Activated CD8-positive, alpha-beta memory T cell treated with anti-CD3 and anti-CD28 coated beads, Interleukin-2, amount 50 U/mL, for 48 hours (primary cell): Measurements from ENCODE around the gene CLIP1.
"Not testable (repeated sequence)": the region's sequence is repeated elsewhere in the genome, so short reads cannot be mapped to it uniquely, and the experiment has no call there.

Source experiments
- DNase-seq: peaks from one replicate; pipeline ENCODE4 v3.0.0-alpha.2; 2020

The CLIP1 gene

GRCh38 chr12:122394626-122395194 lies 27.8 kb downstream of the CLIP1 start:
- DNase-seq: no peak

- DNase-seq: no peak
These were observed 28.7 kb downstream of the CLIP1 start for GRCh38 chr12:122393817-122394216.

DNA sequence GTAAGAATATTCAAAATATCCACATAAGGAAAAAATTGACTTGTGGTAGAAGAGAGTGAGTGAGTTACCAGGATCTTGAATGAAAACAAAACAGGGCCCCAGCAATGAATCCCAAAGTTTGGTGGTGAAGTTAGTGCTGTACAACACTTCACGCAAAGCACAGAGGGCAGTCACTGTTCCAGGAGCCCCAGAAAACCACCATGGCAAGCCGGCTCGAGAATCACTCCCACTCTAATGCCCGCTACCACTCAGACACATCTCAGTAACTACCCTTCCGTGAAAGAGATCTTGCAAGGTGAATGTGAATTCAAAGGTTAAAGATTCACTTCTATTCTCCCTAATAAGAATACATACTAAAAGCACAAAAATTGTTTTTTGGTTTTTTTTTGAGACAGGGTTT lies 30.1 kb downstream of the CLIP1 start:
- DNase-seq: no peak

DNA sequence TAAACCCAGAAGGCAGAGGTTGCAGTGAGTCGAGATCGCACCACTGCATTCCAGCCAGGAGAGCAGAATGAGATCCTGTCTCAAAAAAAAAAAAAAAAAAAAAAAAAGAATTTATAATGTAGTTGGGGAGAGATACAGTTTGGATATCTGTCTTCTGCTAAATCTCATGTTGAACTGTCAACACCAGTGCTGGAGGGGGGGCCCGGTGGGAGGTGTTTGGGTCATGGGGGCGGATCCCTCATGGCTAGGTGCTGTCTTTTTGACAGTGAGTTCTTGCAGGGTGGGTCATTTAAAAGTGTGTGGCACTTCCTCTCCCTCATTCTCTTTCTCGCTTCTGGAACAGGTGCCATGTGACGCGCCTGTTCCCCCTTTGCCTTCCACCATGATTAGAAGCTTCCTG lies 32.8 kb downstream of the CLIP1 start:
- DNase-seq: no peak

DNA sequence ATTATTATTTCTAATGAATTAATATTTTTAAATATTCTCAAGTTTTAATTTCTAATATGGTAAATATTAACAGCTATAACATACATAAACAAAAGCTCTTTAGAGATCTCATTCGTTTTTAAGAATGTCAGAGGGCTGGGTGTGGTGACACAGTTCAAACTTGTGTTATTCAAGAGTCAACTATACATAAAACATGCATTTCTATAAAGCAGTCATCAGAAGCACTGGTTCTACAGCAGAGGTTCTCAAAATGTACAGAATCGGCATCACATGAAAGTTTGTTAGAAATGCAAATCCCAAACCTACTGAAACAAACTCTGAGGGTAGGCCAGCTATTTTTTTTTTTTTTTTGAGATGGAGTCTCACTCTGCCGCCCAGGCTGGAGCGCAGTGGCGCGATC lies 34.6 kb downstream of the CLIP1 start:
- no peak for DNase-seq

DNA sequence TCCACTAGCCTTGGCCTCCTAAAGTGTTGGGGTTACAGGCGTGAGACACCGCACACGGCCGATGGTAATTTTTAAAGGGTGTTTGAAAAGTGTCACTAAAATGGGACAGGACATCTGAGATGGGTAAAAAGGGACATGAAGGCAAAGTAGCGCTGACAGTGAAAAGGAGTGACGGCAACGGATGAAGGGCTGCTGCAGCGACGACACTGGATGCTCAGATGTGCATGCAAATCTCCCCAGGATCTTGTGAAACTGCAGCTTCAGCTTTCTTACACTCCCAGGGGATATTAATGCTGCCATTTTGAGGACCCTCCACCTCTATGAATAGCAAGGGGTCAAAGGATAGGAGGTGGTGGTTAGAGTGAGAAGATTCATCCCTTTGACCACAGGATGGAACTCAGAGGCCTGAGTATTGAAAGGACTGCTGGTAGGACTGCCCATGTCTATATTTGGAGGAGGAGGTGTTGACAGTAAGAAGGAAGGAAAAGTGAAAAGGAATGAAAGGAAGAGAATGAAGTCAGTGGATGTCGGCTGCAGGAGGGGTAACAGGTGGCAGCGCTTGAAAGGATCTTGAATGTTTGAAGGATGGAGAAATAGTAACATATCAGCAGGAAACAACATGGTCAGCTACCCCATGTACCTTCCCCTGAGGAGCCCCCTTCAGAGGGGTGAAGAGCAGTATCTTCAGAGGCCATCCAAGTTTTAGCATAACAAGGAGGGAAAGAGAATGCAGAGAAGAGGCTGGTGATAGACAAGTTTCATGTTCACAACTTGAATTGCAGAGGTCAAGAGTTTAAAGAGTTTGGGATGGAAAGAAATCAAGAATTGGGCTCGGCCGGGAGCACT lies 37.1 kb downstream of the CLIP1 start:
- DNase-seq: no peak

DNA sequence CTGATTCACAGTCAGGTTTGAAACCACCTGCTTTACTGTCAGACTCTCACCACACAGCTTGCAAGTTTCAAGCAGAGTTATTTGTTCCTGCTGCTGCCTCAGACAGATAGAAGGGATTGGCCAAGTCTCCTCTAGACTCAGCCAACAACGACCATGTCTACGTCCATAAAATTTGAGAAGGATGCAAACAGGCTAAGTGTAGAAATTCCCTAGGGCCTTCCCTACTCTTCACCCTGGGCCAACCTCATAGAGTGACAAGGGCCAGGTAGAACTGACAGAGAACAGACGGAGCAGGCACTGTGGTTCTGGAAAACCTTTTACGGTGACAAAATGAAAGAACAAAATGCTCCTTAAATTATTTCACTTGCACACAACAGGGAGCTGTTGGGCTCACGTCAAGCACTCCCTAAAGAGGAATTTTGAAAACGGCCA lies 39.5 kb downstream of the CLIP1 start:
- no peak for DNase-seq

DNA sequence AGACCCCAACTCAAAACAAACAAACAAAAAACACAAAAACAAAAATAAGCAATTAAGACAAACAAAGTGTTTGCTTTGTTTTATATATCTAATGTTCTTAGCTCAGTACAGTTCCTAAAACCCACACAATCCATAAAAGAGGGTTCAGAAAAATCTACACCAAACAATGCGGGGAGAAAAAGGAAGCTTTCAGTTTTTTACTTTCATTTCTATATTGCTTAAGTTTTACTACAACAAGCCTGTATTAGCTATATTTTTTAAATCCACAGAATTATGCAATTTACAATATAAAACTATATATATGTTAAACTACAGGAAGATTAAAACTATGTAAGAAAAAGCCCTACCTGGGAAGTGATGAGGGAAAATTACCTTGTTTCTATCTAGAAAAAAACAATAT lies 41.4 kb downstream of the CLIP1 start:
- no peak for DNase-seq

GRCh38 chr12:122376751-122377150 lies 45.7 kb downstream of the CLIP1 start:
- not testable (repeated sequence) for DNase-seq

GRCh38 chr12:122374707-122375106 lies 47.8 kb downstream of the CLIP1 start:
- DNase-seq: no peak

GRCh38 chr12:122371475-122372045 lies 50.9 kb downstream of the CLIP1 start:
- DNase-seq: no peak

DNA sequence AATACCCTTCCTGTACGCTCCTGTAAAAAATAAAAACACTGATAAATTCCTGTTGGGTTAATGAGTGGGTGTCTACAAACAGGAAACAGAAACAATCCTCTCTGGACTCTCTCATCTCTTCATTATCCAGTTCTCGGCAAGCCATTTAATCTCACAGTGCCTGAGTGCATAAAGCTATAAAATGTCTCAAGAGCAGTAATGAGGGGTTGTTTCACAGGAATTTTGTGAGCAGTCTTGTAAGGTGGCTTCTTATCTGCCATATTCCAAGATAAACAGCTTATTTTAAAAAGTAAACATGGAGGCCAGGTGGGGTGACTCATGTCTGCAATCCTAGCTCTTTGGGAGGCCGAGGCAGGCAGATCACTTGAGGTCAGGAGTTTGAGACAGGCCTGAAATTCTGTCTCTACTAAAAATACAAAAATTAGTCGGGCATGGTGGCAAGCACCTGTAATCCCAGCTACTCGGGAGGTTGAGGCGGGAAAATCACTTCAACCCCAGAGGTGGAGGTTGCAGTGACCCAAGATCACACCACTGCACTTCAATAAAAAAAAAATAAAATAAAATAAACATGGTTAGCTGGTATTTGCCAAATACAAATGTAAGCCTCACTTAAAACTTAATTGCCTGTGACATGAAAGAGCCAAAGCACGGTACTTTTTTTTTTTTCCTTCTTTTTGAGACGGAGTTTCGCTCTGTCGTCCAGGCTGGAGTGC lies 54.0 kb downstream of the CLIP1 start:
- no peak for DNase-seq

GRCh38 chr12:122367632-122368031 lies 54.8 kb downstream of the CLIP1 start:
- DNase-seq: not testable (repeated sequence)

GRCh38 chr12:122366685-122367475 lies 55.6 kb downstream of the CLIP1 start:
- no peak for DNase-seq

DNA sequence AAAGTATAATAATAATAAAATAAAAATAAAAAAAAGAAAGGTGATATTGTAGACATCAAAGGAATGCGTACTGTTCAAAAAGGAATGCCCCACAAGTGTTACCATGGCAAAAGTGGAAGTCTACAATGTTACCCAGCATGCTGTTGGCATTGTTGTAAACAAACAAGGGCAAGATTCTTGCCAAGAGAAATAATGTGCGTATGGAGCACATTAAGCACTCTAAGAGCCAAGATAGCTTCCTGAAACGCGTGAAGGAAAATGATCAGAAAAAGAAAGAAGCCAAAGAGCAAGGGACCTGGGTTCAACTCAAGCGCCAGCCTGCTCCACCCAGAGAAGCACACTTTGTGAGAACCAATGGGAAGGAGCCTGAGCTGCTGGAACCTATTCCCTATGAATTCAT lies 57.2 kb downstream of the CLIP1 start:
- not testable (repeated sequence) for DNase-seq

GRCh38 chr12:122363782-122364181 lies 58.7 kb downstream of the CLIP1 start:
- DNase-seq: no peak

- DNase-seq: no peak
These were observed 59.7 kb downstream of the CLIP1 start for GRCh38 chr12:122362755-122363154.

DNA sequence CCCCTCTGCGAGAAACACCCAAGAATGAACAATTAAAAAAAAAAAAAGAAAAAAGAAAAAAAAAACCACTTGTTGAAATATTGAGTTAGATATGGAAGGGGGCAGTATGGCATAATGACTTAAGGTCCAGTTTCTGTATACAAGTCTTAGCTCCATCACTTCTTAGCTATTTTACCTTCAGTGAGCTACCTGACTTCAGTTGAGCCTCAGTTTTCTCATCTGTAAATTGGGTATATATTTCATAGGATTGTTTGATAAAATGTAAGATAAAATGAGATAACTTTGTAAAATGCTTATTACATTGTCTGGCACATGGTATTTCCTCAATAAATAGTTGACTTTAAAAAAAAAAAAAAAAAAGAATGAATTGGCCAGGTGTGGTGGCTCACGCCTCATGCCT lies 64.1 kb downstream of the CLIP1 start:
- not testable (repeated sequence) for DNase-seq

GRCh38 chr12:122357536-122357935 lies 64.9 kb downstream of the CLIP1 start:
- not testable (repeated sequence) for DNase-seq

DNA sequence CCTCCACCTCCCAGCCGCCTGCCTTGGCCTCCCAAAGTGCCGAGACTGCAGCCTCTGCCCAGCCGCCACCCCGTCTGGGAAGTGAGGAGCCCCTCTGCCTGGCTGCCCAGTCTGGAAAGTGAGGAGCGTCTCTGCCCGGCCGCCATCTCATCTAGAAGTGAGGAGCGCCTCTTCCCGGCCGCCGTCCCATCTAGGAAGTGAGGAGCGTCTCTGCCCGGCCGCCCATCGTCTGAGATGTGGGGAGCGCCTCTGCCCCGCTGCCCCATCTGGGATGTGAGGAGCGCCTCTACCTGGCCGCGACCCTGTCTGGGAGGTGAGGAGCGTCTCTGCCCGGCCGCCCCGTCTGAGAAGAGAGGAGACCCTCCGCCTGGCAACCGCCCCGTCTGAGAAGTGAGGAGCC lies 65.5 kb downstream of the CLIP1 start:
- DNase-seq: not testable (repeated sequence)

DNA sequence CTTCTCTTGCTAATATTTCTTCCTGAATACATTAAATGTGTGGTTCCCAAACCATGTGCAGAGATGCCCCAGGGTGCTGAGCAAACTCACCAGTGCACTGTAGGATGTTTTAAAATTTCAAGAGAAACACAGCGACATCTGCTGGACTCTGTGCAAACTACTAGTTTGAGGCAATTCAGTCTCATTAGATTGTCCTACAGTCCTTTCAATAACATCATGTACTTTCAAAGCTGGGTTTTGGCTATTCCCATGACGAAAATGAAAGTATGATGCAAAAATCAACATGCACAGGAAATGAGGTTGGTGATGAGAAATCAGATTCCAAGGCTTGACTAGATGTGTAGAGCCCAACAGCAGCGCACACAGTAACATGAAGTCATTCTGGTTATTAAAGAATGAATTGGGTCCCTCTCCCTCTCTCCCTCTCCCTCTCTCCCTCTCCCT lies 66.3 kb downstream of the CLIP1 start:
- DNase-seq: peak; percentile 63

DNA sequence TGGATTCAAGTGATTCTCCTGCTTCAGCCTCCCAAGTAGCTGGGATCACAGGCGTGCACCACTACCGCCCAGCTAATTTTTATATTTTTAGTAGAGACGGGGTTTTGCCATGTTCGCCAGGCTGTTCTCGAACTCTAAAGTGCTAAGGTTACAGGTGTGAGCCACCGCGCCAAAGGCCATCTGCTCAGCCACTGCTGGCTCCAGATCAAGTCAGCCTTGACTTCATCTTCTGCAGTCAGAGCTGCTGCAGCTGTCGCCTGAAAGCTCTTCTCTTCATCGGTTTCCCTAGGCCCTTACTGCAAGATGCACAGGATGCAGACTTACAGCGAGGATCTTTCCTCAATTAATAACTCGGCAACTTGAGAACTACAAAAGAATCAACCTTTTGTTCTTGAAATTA lies 66.8 kb downstream of the CLIP1 start:
- no peak for DNase-seq
